ENCODE results near the gene CBS.
"Not testable (repeated sequence)": the region's sequence is repeated elsewhere in the genome, so short reads cannot be mapped to it uniquely, and the experiment has no call there.

DNA sequence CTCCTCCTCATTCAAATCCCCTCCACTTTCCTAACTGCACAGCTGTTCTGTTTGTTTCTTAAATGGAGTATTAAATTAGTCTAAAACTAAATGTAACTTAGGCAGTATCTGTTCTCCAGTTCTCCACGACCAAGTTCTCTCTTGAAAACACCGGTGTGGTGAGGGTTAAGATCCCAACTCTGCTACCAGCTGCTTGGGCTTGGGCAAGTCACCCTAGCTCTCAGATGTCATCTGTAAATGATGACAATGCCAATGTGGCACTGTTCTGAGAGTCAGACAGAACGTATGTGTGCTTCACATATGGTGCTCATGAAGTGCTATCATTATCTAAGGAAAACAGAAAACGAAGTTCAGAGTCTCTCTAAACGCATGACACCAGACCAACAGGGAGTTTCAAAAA is 29.0 kb upstream of the CBS start:
- TF ChIP-seq, protein P1, sequence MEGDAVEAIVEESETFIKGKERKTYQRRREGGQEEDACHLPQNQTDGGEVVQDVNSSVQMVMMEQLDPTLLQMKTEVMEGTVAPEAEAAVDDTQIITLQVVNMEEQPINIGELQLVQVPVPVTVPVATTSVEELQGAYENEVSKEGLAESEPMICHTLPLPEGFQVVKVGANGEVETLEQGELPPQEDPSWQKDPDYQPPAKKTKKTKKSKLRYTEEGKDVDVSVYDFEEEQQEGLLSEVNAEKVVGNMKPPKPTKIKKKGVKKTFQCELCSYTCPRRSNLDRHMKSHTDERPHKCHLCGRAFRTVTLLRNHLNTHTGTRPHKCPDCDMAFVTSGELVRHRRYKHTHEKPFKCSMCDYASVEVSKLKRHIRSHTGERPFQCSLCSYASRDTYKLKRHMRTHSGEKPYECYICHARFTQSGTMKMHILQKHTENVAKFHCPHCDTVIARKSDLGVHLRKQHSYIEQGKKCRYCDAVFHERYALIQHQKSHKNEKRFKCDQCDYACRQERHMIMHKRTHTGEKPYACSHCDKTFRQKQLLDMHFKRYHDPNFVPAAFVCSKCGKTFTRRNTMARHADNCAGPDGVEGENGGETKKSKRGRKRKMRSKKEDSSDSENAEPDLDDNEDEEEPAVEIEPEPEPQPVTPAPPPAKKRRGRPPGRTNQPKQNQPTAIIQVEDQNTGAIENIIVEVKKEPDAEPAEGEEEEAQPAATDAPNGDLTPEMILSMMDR (conservative IDR thresholded peaks at IDR 0.05; ENCODE audit: low read depth, low read length), result not testable (repeated sequence)
- not testable (repeated sequence) for TF ChIP-seq EZH2 (IDR thresholded peaks at IDR 0.05; ENCODE audit: borderline replicate concordance, low read depth, low read length, poor library complexity, severe bottlenecking)

Data from A673 (cell line).